Kidney (tissue), 14 donors: ENCODE results near the gene GATAD2B. TPM values are rescaled to one million over a fixed set of nuclear protein-coding genes. Genes with fewer than 3 reads are reported as not detected.

Experiments
- DNase-seq, 5 donors: peaks; one replicate each; pipeline ENCODE4 v3.0.0-alpha.2; 2013 to 2020
- FAIRE-seq: peaks from 2 replicates; lab custom pipeline; 2012; peaks lifted over from hg19 to GRCh38; lab: Jason Lieb, UNC
- H3K27ac ChIP-seq, 2 donors: one replicate each; pipeline ENCODE4 v1.7.0; 2013; ENCODE audit warnings: low read depth in 2 of 2, low read length in 2 of 2, inconsistent platforms in 1 of 2
- H3K27me3 ChIP-seq: one replicate; pipeline ENCODE4 v1.7.1; 2013; ENCODE audit warnings: low read length, inconsistent platforms; ENCODE audit not compliant: control insufficient read depth, insufficient read depth
- H3K36me3 ChIP-seq, 3 donors: one replicate each; pipeline versions ENCODE4 v1.7.0 to v1.7.1; 2013; ENCODE audit warnings: low read length in 3 of 3, control low read depth in 1 of 3, inconsistent platforms in 1 of 3; ENCODE audit not compliant: insufficient read depth in 3 of 3, control insufficient read depth in 2 of 3
- H3K4me1 ChIP-seq, 3 donors: one replicate each; pipeline versions ENCODE4 v1.7.0 to v1.7.1; 2013; ENCODE audit warnings: low read length in 3 of 3, inconsistent platforms in 1 of 3, low read depth in 1 of 3; ENCODE audit not compliant: control insufficient read depth in 2 of 3, insufficient read depth in 2 of 3
- H3K4me3 ChIP-seq, 3 donors: one replicate each; pipeline versions ENCODE4 v1.7.0 to v1.8.1; 2013; ENCODE audit warnings: low read length in 3 of 3, control low read depth in 1 of 3, inconsistent platforms in 1 of 3
- H3K9ac ChIP-seq, 3 donors: one replicate each; pipeline versions ENCODE4 v1.7.0 to v1.7.1; 2013; ENCODE audit warnings: low read length in 3 of 3, control low read depth in 1 of 3, inconsistent platforms in 1 of 3
- H3K9me3 ChIP-seq, 3 donors: one replicate each; pipeline versions ENCODE4 v1.7.0 to v1.7.1; 2013; ENCODE audit warnings: low read length in 3 of 3, control low read depth in 1 of 3, inconsistent platforms in 1 of 3; ENCODE audit not compliant: control insufficient read depth in 2 of 3, insufficient read depth in 1 of 3
- intact Hi-C: fragments of 100-400 bp; cut with DNase I; formaldehyde crosslinking; loops from one replicate; pipeline ENCODE4 v1.11.1; 2022
- polyA plus RNA-seq: library from polyadenylated mRNA; stranded (reverse); fragments of 350-450 nt; fragmentation: Illumina TruSeq; extraction: RNeasy Lipid Tissue Mini Kit (QIAGEN cat#74804); gene quantifications from one replicate; pipeline ENCODE4 v1.2.3, GENCODE V29; 2014; ENCODE audit warnings: low read depth, low replicate concordance; ENCODE audit not compliant: insufficient read depth
- total RNA-seq: library from RNA; stranded (reverse); fragmentation: NEBNext Ultra II Directional; extraction: Animal tissue kit (Norgen Biotek cat#: 25700); gene quantifications from one replicate; pipeline ENCODE4 v1.2.1, GENCODE V29; 2021
- TF ChIP-seq, protein P1 (sequence below): IDR thresholded peaks from 3 replicates; pipeline ENCODE4 v1.5.1; 2012; ENCODE audit warnings: mild to moderate bottlenecking, moderate library complexity, borderline replicate concordance; ENCODE audit not compliant: insufficient read depth; ENCODE audit errors: extremely low read depth
- donor health status: control.
- donor health status: control.
- donor health status: control.
- donor health status: control.
- donor health status: control.
- donor health status: DM: yes; HTN: yes; CAD: no.
- donor health status: Normal renal cell carcinoma (clear cell type).

The GATAD2B gene
- total and polyA plus RNA-seq, 2 donors from 2014 or later, result 3.6 to 49.0 TPM

DNA sequence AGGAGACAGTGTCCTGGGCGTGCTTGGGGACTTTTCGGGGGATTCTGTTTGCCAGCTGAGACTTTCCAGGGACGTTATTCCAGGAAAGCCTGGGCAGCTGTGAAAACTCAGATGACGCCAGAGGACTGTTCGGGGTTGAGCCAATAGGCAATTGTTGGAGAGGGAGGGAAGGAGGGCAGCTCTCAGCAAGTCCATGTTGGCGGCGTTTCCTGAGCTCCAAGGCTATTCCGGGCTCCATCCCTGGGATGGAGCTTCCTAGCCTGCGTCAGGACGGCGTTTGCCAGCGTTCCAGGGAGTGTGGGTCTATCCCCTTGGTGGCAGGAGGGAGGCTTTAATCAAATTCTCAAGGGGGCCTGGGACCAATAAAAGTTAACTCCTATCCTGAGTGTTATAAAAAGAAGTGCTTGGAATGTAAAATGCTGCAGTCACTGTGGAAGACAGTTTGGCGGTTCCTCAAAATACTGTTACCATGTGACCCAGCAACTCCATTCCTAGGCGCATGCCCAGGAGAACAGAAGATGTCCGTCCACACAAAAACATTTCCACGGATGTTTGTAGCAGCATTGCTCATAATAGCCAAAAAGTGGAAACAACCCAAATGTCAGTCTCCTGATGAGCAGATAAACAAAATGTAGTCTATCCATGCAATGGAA lies 132.3 kb downstream of the GATAD2B start:
- no peak for FAIRE-seq
- H3K9ac ChIP-seq, result peak overlapping the region in 2 of 3 donors; percentile 38 to 71

DNA sequence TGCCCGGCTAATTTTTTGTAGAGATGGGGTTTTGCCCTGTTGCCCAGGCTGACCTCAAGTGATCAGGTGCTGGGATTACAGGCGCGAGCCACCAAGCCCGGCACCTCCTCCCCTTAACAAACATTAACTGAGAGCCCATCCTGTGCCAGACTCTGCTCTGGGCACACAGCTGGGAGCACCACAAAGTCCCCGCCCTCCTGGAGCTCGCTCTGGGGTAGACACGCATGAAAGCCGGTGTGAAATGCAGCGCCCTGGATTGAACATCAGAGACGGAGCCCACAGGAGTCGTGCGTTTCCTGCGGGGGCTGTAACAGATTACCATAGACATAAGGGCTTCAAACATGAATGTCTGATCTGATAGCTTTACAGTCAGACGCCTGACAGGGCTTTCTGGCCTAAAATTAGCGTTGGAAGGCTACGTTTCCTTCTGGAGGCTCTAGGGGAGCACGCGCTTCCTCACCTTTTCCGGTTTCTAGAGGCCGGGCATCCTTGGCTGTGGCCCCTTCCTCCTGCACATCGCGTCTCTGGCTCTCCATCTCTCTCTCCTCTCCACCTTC lies 133.2 kb downstream of the GATAD2B start:
- H3K27ac ChIP-seq, result peak overlapping the region; percentile 80 to 82
- no peaks in the 10 kb centered on the region for H3K36me3 ChIP-seq
- TF ChIP-seq, protein P1, sequence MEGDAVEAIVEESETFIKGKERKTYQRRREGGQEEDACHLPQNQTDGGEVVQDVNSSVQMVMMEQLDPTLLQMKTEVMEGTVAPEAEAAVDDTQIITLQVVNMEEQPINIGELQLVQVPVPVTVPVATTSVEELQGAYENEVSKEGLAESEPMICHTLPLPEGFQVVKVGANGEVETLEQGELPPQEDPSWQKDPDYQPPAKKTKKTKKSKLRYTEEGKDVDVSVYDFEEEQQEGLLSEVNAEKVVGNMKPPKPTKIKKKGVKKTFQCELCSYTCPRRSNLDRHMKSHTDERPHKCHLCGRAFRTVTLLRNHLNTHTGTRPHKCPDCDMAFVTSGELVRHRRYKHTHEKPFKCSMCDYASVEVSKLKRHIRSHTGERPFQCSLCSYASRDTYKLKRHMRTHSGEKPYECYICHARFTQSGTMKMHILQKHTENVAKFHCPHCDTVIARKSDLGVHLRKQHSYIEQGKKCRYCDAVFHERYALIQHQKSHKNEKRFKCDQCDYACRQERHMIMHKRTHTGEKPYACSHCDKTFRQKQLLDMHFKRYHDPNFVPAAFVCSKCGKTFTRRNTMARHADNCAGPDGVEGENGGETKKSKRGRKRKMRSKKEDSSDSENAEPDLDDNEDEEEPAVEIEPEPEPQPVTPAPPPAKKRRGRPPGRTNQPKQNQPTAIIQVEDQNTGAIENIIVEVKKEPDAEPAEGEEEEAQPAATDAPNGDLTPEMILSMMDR, result no peak
- peak overlapping the region in 2 of 3 donors; percentile 47 to 48 for H3K4me3 ChIP-seq
- peak in 4 of 5 donors; percentile 41 to 81 (median 65) for DNase-seq
- H3K9me3 ChIP-seq, result no peaks in the 10 kb centered on the region
- intact Hi-C loops, result loop anchor here (10.0 kb wide), 1 partner anchor 195 kb away; the partner anchor contains the start of gene RAB13
- FAIRE-seq, result no peak
- peaks cover 4 to 9% (median 7%) of the 10 kb centered on the region in 3 donors for H3K4me1 ChIP-seq
- peak overlapping the region; percentile 22 to 71 (median 37) for H3K9ac ChIP-seq
- H3K27me3 ChIP-seq, result no peaks in the 10 kb centered on the region

More for the DNA sequence above, 132.3 kb downstream of the GATAD2B start:
- H3K9me3 ChIP-seq, result no peaks in the 10 kb centered on the region
- peak; percentile 74 to 96 (median 83) for DNase-seq
- TF ChIP-seq, protein P1, result no peak
- H3K4me3 ChIP-seq, result peak overlapping the region; percentile 47 to 56 (median 48)
- H3K27me3 ChIP-seq, result no peaks in the 10 kb centered on the region
- intact Hi-C loops, result loop anchor here (10.0 kb wide), 1 partner anchor 194 kb away; the partner anchor contains the start of gene RAB13
- H3K36me3 ChIP-seq, result no peaks in the 10 kb centered on the region
- H3K4me1 ChIP-seq, result peaks cover 4 to 9% (median 7%) of the 10 kb centered on the region in 3 donors
- H3K27ac ChIP-seq, result peak overlapping the region; percentile 80 to 82

DNA sequence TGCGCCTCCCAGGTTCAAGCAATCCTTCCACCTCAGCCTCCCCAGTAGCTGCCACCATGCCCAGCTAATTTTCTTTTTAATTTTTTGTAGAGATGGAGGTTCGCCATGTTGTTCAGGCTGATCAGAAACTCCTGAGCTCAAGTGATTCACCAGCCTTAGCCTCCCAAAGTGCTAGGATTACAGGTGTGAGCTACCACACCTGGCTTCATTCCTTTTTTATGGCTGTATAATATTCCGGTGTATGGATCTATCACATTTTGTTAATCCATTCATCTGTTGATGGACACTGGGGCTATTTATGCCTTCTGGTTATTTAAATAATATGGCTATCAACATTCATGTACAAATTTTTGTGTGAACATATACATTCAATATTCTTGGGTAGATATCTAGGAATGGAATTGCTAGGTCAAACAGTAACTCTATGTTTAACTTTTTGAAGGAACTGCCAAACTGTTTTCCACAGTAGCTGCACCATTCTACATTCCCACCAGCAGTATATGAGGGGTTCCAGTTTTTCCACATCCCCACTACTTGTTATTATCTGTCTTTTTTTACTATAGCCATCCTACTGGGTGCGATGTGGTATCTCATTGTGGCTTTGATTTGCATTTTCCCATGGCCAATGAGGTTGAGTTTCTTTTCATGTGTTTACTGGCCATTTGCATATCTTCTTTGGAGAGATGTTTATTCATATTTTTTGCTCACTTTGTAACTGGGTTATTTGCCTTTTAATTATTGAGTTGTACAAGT lies 136.6 kb downstream of the GATAD2B start:
- H3K27ac ChIP-seq, result no peak overlapping the region
- no peak for FAIRE-seq
- no peaks in the 10 kb centered on the region for H3K36me3 ChIP-seq
- H3K27me3 ChIP-seq, result no peaks in the 10 kb centered on the region
- TF ChIP-seq, protein P1, result no peak
- H3K9ac ChIP-seq, result no peak overlapping the region
- no peak for DNase-seq
- intact Hi-C loops, result no loop called here
- no peak overlapping the region for H3K4me3 ChIP-seq
- peaks cover 4 to 14% (median 11%) of the 10 kb centered on the region in 3 donors for H3K4me1 ChIP-seq
- H3K9me3 ChIP-seq, result no peaks in the 10 kb centered on the region
